Sciatic nerve (tissue), 2 donors: ENCODE data around the gene H19. TPM values are rescaled to one million over a fixed set of nuclear protein-coding genes. Genes with fewer than 3 reads are reported as not detected.

Source experiments
- ATAC-seq: fragments of 200-7000 bp; cut with Tn5 transposase; one replicate; pipeline ENCODE4 v1.9.1; 2020; ENCODE audit warnings: mild to moderate bottlenecking, moderate library complexity
- DNase-seq: peaks from one replicate; pipeline ENCODE4 v3.0.0-alpha.2; 2020; ENCODE audit warnings: low spot score
- intact Hi-C: fragments of 100-400 bp; cut with DNase I; formaldehyde crosslinking; loops from one replicate; pipeline ENCODE4 v1.14.2; 2022
- total RNA-seq: library from RNA; stranded (reverse); fragmentation: NEBNext Ultra II Directional; extraction: Animal tissue kit (Norgen Biotek cat#: 25700); gene quantifications from one replicate; pipeline ENCODE4 v1.2.1, GENCODE V29; 2021
- donor health status: DM: no; HTN: no; CAD: no.
- donor health status: DM: no; HTN: no; CAD: no.

The H19 gene
- 1,096 TPM for total RNA-seq

DNA sequence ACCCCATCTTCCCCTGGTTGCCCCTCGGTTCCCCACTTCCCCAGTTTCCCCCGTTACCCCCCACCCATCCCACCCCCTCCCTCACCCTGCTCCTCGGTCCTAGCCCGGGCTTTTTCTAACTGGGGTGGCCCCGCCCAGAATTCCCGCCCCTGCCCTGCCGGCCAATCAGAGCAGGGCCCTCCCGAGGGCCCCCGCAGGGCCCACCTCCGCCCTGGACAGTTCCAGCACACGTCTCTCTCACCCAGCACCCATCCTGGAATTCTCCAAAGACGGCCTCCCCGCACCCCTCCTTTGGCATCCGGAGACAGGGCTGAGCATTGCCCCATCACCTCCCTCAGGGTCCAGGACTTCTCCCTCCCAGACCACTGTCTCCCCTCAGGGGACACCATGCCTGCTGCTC lies at the start of gene H19:
Gene H19, minus strand, starts transcription at position 88 of the 400 bp plus-strand sequence.
- peak; percentile 79 for ATAC-seq
- intact Hi-C loops: no loop called here
- DNase-seq: no peak

DNA sequence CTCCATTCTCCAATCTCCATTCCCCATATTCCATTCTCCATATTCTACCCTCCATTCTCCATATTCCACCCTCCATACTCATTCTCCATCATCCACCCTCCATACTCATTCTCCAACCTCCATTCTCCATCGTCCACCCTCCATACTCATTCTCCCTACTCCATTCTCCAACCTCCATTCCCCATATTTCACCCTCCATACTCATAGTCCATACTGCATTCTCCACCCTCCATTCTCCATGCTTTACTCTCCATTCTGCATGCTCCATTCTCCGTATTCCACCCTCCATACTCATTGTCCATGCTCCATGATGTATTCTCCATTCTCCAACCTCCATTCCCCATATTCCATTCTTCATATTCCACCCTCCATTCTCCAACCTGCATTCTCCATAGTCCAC lies 44.3 kb upstream of the H19 start:
- ATAC-seq (no peak), DNase-seq (no peak)
- intact Hi-C loops: no loop called here

DNA sequence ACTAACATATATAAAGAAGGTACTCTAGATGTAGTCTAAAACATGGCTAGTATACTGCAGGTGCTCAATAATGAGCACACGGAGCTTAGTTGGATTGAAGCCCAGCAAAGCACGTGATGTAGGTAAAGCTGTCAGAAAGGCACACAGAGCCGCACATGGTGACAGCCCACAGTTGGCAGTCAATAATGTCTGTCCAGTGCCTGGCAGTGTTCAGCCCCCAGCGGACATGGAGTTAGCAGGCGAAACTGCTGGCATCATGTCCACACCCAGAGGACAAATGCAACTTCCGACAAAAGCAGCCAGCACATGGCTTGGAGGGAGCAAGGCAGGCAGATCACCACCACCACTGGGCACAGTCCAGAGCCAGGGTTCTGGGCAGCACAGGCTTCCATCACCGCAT lies 43.5 kb upstream of the H19 start:
- intact Hi-C loops: no loop called here
- ATAC-seq (no peak), DNase-seq (no peak)

DNA sequence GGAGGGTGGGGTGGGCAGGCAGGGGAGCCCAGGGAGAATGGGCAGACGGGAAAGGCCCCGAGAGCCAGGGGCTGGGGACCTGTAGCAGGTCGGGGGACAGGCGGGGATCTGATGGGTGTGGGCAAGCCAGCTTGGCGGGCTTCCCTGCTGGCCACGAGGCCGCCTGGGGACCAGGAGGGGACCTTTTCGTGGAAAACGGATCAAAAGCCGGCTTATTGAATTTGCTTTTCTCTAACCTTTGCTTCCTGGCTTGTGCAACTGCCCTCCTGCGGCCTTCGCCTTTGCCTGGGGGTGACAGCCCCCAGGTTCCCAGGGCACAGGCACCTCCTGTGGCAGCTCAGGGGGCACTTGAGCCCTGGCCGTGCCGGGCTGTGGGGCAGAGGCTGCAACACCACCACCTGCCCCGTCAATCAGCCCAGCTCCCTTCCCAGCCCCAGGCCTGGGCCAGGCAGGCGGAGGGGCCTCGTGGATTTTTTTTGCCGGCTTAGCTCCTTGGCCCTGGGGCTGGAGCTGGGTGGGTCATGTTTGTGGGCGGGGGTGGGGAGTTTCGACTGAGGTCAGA lies 41.6 kb upstream of the H19 start:
- ATAC-seq (no peak), DNase-seq (no peak)
- intact Hi-C loops: no loop called here

DNA sequence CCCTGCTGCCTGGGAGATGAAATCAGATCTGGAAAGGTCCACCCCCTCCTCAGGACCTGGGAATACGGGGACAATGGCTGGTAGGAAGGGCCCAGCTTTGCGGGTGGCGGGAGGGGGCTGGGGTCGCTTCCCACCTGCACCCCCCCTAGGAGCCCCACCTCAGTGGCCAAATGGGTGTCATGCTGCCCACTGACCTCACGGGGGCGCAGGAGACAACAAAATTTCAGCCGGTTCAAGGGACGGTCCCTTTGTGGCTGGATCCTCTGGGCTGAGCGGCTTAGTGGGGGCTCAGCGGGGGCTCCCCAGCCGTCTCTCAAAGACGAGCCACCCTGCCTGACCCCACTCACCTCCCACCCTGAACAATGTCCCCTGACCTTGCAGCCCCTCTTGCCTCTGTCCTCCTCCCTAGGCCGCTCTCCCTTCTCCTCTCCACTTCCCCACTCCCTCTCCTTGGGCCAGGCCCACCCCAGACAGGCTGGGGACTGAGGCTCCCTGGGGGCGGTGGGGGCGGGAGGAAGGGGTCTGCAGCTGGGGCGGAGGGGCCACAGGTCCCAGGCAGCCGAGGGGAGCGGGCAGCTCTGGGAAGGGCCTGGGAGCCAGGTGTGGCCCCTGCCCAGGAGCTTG lies 39.3 kb upstream of the H19 start:
- ATAC-seq: peak; percentile 81

DNA sequence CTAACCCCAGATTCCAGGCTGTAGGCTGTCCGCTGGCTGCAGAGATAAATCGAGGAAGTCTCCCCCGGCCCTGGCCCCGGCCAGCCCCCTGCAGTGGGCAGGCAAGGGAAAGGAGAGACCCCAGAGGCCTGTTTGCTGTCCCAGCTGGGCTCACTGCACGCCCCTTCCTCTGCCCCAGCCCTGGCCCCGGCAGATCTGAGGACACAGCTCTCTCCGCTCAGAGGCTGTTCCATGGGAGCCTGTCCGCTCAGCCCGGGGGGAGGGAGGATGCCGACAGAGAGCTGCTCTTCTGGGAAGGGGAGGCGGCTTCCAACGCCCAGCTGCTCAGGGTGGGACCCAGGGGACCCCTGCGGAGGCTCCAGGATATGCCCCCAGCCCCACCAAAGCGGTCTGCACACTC lies 37.7 kb upstream of the H19 start:
- intact Hi-C loops: no loop called here
- ATAC-seq: no peak
- DNase-seq: no peak

More for the DNA sequence above, 39.3 kb upstream of the H19 start:
- no peak for DNase-seq
- intact Hi-C loops: no loop called here

DNA sequence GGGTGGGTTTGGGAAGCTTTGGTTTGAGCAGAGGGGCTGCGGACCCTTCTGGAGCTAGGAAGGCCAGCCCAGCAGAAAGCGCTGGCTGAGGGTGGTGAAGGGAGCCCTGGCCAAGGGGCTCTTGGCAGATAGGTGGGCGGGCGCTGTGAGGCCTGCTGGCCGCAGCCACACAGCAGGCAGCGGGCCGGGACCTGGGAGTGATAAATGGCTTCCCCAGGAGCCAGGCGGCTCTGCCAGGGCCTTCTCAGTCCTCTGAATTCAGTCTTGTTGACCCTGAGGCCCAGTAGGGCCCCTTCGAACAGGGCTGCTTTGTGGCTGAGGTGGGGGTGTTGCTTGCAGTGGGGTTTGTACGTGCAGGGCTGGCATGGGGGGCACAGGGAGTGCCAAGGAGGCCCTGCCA lies 33.4 kb upstream of the H19 start:
- intact Hi-C loops: no loop called here
- DNase-seq (no peak), ATAC-seq (no peak)

DNA sequence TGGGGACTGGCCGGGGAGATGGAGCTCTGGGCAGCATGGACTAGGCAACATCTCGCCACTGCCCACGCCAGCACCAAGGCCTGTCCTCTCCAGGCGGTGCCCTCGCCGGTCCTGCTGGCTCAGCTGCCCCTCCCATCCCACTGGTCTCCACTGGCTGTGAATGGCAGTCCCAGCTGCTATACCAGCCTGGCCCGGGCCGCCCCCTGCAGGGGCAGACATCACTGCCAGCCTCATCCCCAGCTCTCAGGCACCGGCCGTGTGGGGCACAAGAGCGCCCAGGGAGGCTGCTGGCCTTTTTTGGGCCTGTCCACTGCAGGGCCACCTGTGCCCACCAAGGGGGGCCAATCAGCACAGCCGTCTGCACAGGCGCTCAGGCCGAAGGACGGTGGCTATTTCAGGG lies 30.1 kb upstream of the H19 start:
- DNase-seq (no peak), ATAC-seq (no peak)
- intact Hi-C loops: no loop called here

DNA sequence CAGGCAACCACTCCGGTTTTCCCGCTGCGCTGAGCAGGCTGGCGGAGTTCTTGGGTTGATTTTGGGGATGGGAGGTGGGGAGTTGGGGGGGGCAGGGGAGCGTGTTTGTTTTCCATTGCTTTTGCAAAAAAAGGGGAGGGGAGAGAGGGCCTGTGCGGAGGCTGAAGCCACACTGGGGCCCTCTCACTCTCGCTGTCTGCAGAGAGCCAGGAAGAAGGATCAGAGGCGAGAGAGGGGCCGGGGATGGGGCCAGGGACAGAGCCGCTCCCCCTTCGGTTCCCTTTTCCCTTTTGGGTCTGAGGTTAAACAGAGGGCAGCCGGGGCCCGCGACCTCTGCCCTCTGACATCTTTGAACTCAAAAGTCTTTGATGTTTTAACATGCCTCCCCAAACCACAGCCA lies 17.4 kb upstream of the H19 start:
- ATAC-seq: peak; percentile 33
- no peak for DNase-seq

DNA sequence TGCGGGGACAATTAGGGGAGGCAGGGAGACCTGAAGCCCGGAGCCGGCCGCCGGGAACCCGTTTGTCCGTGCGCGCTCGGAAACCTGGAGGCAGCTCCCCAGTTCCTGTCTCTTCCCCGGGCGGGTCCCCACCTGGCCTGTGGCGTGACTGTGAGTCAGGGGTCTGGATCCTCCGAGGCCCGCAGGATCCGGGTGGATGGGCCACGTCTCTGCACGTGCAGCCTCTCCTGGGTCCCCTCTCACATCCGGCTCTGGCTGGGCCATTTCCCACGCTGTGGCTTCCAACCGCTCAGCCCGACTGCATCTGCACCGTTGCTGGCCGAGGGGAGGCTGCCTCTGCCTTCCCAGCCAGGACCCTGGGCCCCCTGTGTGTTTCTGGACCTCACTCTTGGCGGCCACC lies 14.8 kb upstream of the H19 start:
- intact Hi-C loops: no loop called here
- DNase-seq: no peak
- ATAC-seq: peak; percentile 49

More for the DNA sequence above, 17.4 kb upstream of the H19 start:
- intact Hi-C loops: no loop called here

DNA sequence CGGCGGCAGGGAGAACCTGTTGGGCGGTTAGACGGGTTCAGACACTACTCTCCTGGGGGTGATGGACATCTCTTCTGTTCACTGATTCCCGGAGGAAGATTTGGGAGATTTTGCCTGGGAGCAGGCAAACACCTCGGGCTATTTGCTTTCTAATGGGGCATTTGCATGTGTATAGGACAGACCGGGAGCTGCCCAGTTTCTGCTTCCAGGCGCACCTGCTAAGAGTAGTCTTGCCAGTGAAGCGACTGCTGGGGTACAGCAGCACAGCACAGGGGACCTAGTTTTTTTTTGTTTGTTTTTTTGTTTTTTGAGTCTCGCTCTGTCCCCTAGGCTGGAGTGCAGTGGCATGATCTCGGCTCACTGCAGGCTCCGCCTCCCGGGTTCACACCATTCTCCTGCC lies 6.8 kb upstream of the H19 start:
- ATAC-seq: no peak
- intact Hi-C loops: no loop called here

DNA sequence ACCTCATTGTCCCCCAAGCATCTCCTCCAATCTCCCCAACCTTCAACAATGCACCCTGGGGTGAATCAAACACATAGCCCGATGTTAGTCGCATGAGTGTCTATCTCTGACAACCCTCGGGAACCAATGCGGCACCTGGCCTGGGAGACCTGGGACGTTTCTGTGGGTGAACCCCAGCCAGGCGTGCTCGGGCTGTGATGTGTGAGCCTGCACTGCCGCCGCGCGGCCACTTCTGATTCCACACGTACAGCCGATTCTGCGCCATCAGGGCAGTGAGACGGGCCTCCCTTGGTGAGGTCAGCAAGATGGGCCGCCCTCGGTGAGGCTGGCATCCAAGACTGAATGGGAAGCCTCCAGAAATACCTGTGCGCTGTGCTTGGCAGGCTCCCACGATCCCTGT lies 5.2 kb upstream of the H19 start:
- intact Hi-C loops: no loop called here
- ATAC-seq: peak; percentile 58

More for the DNA sequence above, 6.8 kb upstream of the H19 start:
- DNase-seq: no peak

DNA sequence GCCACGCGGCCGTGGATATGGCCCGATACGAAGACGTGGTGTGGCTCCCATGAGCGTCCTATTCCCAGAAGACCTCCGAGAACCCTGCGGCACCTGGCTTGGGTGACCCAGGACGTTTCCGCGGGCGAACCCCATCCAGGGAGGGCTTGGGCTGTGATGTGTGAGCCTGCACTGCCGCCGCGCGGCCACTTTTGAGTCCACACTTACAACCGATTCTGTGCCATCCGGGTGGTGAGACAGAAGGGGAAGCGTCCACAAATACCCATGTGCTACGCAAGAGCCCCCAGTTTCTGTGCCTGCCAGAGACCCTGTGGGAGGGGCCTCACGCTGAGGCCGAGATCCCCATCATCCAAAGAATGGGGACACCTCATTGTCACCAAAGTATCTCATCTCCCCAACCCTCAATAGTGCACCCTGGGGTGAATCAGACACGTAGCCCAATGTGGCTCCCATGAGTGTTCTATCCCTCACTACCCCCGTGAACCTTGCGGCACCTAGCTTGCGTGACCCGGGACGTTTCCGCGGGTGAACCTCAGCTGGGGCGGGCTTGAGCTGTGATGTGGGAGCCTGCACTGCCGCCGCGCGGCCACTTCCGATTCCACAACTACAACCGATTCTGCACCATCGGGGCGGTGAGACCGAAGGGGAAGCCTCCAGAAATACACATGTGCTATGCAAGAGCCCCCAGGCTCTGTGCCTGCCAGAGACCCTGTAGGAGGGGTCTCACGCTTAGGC lies 4.6 kb upstream of the H19 start:
- ATAC-seq (peak; percentile 41), DNase-seq (no peak)
- intact Hi-C loops: no loop called here

More for the DNA sequence above, 5.2 kb upstream of the H19 start:
- no peak for DNase-seq

DNA sequence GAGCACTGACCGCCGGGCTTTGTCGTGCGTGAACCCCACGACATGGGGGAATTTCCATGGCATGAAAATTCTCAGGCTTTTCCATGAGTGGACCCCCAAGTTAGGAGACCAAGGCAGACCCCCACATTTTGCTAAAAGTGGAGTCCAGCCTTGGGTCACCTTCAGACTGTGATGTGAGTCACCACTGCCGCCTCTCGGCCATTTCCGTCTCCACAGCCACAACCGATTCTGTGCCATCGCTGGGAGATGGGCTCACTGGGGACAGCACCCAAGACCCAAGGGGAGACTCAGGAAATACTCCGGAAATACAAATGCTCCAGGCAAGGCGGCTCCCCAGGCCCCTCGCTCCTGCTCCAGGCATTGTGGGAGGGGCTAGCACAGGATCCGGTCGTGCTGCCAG lies 1.2 kb upstream of the H19 start:
- no peak for DNase-seq
- no peak for ATAC-seq
- intact Hi-C loops: no loop called here

DNA sequence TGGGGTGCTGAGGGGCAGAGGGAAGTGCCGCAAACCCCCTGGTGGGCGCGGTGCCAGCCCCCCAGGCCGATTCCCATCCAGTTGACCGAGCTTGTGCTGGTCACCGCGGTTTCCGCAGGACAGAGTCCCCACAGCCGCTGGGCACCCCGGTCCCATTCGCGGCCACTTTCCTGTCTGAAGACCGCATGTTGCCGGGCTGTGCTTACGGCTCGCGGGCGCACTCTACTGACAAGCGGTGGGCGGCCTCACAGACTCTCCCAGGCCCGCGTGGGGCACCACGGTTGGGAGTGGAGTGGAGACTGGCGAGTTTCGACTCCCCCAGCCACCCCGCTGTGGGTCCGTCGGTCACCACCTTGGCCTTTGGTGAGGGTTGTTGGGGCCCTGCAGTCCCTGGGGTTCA lies 648 bp upstream of the H19 start:
- peak; percentile 78 for ATAC-seq
- DNase-seq: no peak
- intact Hi-C loops: no loop called here

DNA sequence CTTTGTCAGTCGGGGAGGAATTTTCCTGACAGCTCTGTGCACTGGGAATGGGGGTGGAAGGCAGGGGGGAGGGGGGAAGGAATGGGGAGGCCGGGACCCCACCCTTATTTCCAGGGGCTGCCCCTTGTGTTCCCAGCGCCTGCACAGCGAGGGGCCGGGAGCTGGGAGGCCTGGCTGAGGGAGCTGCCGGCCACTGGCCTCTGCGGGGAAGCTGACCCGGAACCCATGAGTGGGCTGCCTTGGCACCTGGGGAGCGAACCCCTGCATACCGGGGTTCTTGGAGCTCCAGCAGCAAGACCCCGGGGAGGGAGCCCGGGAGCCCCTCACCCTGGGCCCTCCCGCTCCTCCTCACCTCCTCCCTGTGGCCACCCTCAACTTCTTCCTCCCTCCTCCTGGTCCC lies 3.5 kb downstream of the H19 start:
- DNase-seq (peak; percentile 45), ATAC-seq (no peak)
- intact Hi-C loops: no loop called here

DNA sequence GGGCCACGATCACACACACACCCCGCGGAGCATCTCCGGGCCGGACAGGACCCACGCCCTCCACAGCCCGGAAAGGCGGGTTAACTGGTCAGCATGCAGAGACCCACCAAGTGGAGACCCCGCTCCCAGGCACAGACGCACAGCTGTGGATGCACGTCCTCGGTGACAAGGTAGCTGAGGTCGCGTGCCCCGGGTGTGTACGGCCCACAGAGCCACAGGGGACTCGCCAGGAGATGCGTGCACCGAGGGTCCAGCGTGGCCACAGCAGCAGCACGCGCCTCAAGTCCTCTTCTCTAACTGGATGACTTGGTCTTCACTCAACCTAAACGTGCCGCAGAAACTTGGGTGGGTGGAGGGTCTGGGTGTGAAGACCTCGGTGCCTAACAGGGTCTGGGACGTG lies 5.5 kb downstream of the H19 start:
- intact Hi-C loops: no loop called here
- ATAC-seq (no peak), DNase-seq (peak; percentile 51)

DNA sequence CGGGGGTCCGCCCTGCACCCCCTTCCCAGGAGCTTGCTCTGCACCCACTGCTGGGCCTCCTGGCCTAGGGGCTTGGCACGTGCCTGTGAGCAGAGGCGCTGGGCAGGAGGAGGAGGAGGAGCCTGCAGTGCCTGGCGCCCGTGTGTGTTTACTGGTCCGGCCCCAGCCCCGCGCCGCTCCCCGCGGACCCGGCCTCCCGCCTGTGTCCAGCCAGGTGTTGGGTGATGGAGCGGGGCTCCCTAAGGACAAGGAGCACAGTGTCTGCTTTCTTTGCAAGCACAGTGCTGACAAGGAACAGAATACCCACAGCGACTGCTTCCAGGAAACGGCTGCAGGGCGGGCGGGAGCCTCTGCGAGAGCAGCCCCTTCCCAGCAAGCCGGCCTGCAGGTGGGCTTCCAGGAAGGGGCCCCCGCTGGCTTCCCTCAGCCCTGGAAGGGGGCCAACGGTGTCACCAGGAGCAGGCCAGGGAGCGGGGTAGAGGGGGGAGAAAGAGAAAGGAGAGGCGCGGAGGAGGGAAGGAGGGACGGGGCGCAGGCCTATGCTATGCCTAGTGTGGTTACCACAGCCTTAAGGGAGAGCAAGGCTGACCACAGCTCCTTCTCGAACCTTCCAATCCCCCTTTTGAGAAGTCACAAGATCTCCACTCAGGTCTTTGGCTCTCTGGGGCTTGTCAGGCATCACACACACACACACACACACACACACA lies 6.6 kb downstream of the H19 start:
- ATAC-seq (peak; percentile 65), DNase-seq (no peak)
- intact Hi-C loops: no loop called here

DNA sequence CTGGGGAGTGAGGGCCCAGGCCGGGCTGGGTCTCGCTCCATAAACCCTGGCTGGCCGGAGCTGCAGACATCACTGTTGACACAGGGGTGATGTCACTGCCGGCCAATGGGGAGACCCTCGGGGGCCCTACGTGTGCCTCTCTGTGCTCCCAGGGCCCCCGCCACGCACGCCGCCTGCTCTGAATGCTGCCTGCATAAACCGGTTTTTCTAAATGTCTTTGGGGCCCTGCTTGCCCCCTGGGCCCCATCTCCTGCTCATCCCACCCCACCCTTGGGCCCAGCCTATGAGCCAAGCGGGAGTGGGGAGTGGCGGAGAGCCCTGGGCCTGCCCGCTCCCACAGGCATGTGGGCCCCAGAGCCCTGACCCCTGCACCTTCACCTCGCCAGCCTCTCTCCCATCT lies 7.7 kb downstream of the H19 start:
- no peak for DNase-seq
- ATAC-seq: peak; percentile 32
- intact Hi-C loops: no loop called here
